Uterus (tissue), 4 donors: ENCODE results near the gene TF. TPM values are rescaled to one million over a fixed set of nuclear protein-coding genes. Genes with fewer than 3 reads are reported as not detected.

Experiments
- DNase-seq, 2 donors: peaks; one replicate each; pipeline ENCODE4 v3.0.0-alpha.2; 2019 to 2020
- H3K27ac ChIP-seq, 2 donors: fragments of 200-600 bp; sonication (generic); 1 replicate in 1 of 2; 2 replicates in 1 of 2; pipeline ENCODE4 v1.5.1; 2016 to 2018
- H3K27me3 ChIP-seq, 2 donors: fragments of 200-600 bp; sonication (generic); one replicate each; pipeline ENCODE4 v1.5.1; 2018 to 2019; ENCODE audit warnings: control low read depth in 1 of 2
- H3K36me3 ChIP-seq, 2 donors: fragments of 200-600 bp; sonication (generic); one replicate each; pipeline ENCODE4 v1.5.1; 2019; ENCODE audit warnings: control low read depth in 1 of 2
- H3K4me1 ChIP-seq, 2 donors: fragments of 200-600 bp; sonication (generic); one replicate each; pipeline ENCODE4 v1.5.1; 2018 to 2019; ENCODE audit warnings: control low read depth in 1 of 2
- H3K4me3 ChIP-seq, 2 donors: fragments of 200-600 bp; sonication (generic); 1 replicate in 1 of 2; 2 replicates in 1 of 2; pipeline ENCODE4 v1.5.1; 2018 to 2019; ENCODE audit warnings: mild to moderate bottlenecking in 1 of 2
- H3K9me3 ChIP-seq, 2 donors: fragments of 200-600 bp; sonication (generic); one replicate each; pipeline ENCODE4 v1.5.1; 2019; ENCODE audit warnings: control low read depth in 1 of 2
- POLR2A ChIP-seq, 2 donors: fragments of 450-650 bp; IDR thresholded peaks; one replicate each; pipeline ENCODE4 v1.6.1; 2016; ENCODE audit warnings: antibody characterized with exemption in 2 of 2, mild to moderate bottlenecking in 1 of 2, moderate library complexity in 1 of 2
- intact Hi-C: fragments of 100-400 bp; cut with DNase I; formaldehyde crosslinking; loops from one replicate; pipeline ENCODE4 v1.15.1; 2023; ENCODE audit warnings: low total_unique reads
- total RNA-seq, 4 donors: library from RNA; depleted of rRNA in 3 of 4; stranded (reverse); fragments of >200 nt in 3 of 4; gene quantifications; one replicate each; pipeline versions ENCODE4 v1.1.0 to v1.2.4, GENCODE V29; 2014 to 2023
- TF ChIP-seq, protein P1 (sequence below), 4 experiments: fragments of 200-600 bp in 2 of 4; fragments of 450-650 bp in 2 of 4; sonication (generic) in 2 of 4; IDR thresholded peaks; one replicate each; pipeline ENCODE4 v1.5.1; 2016 to 2019; ENCODE audit warnings: antibody characterized with exemption in 4 of 4, mild to moderate bottlenecking in 2 of 4, moderate library complexity in 1 of 4
- donor health status: DM: yes; HTN: yes; CAD: no.

TF gene
- total RNA-seq, 4 donors from 2014 or later = 1.7 to 6.1 TPM; not detected in 2

DNA sequence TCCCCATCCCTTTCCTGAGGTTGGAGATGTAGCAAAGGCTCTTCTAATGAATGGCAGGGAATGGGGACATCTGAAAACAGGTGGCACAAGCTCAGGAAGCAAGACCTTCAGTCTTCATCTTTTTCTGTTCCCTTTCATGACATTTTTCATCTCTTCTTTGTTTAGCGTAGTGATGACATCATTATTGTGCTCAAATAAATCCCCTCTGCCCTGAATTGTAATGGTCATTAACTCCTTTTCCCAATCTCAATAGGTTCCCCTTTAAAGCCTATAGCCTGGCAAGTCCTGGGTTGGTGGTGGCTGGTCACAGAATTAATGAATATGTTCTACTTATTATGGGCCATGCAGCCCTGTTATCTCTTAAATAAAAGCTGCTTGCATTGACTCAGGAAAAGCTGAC lies 21.4 kb downstream of the TF start:
- no peaks in the 10 kb centered on the region for H3K9me3 ChIP-seq

DNA sequence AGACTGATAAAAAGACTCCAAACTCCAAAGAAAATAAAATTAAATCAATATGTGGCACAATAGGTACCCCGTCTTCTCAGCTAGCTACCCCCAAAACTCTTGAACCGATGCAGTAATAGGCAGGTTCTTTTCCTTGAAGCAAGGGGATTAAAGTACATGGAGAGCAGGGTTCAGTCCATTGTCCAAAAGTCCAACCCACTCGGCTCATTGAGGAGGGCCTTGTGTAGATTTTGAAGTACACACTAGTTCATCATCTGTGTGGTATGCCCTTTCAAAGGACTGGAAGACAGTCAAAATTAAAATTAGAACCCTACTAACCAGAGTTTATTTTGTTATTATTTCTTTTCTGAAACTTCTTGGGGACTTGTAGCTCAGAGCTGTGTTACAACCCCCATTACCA lies 23.3 kb downstream of the TF start:
- Histone ChIP-seq H3K4me1 (no peaks in the 10 kb centered on the region), H3K4me3 (no peak overlapping the region), H3K27me3 (no peaks in the 10 kb centered on the region), H3K27ac (no peak overlapping the region), H3K9me3 (no peaks in the 10 kb centered on the region), H3K36me3 (no peaks in the 10 kb centered on the region)
- no peak for DNase-seq
- no peak for TF ChIP-seq POLR2A (IDR thresholded peaks at IDR 0.05)
- TF ChIP-seq, protein P1, sequence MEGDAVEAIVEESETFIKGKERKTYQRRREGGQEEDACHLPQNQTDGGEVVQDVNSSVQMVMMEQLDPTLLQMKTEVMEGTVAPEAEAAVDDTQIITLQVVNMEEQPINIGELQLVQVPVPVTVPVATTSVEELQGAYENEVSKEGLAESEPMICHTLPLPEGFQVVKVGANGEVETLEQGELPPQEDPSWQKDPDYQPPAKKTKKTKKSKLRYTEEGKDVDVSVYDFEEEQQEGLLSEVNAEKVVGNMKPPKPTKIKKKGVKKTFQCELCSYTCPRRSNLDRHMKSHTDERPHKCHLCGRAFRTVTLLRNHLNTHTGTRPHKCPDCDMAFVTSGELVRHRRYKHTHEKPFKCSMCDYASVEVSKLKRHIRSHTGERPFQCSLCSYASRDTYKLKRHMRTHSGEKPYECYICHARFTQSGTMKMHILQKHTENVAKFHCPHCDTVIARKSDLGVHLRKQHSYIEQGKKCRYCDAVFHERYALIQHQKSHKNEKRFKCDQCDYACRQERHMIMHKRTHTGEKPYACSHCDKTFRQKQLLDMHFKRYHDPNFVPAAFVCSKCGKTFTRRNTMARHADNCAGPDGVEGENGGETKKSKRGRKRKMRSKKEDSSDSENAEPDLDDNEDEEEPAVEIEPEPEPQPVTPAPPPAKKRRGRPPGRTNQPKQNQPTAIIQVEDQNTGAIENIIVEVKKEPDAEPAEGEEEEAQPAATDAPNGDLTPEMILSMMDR (IDR thresholded peaks at IDR 0.05) = no peak
- intact Hi-C loops = no loop called here

More for the DNA sequence above, 21.4 kb downstream of the TF start:
- Histone ChIP-seq H3K27ac (no peak overlapping the region), H3K27me3 (no peaks in the 10 kb centered on the region), H3K36me3 (no peaks in the 10 kb centered on the region), H3K4me3 (no peak overlapping the region), H3K4me1 (no peaks in the 10 kb centered on the region)
- intact Hi-C loops = no loop called here
- TF ChIP-seq, protein P1 (IDR thresholded peaks at IDR 0.05) = no peak
- no peak for TF ChIP-seq POLR2A (IDR thresholded peaks at IDR 0.05)
- DNase-seq = no peak

- Histone ChIP-seq H3K27ac (no peak overlapping the region), H3K36me3 (no peaks in the 10 kb centered on the region), H3K4me1 (no peaks in the 10 kb centered on the region), H3K27me3 (no peaks in the 10 kb centered on the region), H3K9me3 (no peaks in the 10 kb centered on the region), H3K4me3 (no peak overlapping the region)
- intact Hi-C loops = no loop called here
- DNase-seq = no peak
- TF ChIP-seq POLR2A (IDR thresholded peaks at IDR 0.05) = no peak
- TF ChIP-seq, protein P1 (IDR thresholded peaks at IDR 0.05) = no peak
Measured at GRCh38 chr3:133773732-133774131, 27.5 kb downstream of the TF start.

GRCh38 chr3:133775309-133775708 lies 29.1 kb downstream of the TF start:
- Histone ChIP-seq H3K4me1 (no peaks in the 10 kb centered on the region), H3K27me3 (no peaks in the 10 kb centered on the region), H3K9me3 (no peaks in the 10 kb centered on the region), H3K4me3 (no peak overlapping the region), H3K36me3 (no peaks in the 10 kb centered on the region), H3K27ac (no peak overlapping the region)
- intact Hi-C loops = no loop called here
- no peak for DNase-seq
- no peak for TF ChIP-seq POLR2A (IDR thresholded peaks at IDR 0.05)
- TF ChIP-seq, protein P1 (IDR thresholded peaks at IDR 0.05) = no peak

- intact Hi-C loops = no loop called here
- H3K27me3 ChIP-seq = no peaks in the 10 kb centered on the region
- no peaks in the 10 kb centered on the region for H3K9me3 ChIP-seq
- DNase-seq = no peak
- TF ChIP-seq, protein P1 (IDR thresholded peaks at IDR 0.05) = no peak
- TF ChIP-seq POLR2A (IDR thresholded peaks at IDR 0.05) = no peak
- H3K27ac ChIP-seq = no peak overlapping the region
- no peaks in the 10 kb centered on the region for H3K4me1 ChIP-seq
- no peak overlapping the region for H3K4me3 ChIP-seq
- H3K36me3 ChIP-seq = no peaks in the 10 kb centered on the region
Measured at GRCh38 chr3:133775835-133776234, 29.6 kb downstream of the TF start.
